Lower lobe of right lung (tissue), 2 donors: Measurements from ENCODE around the gene XKR7. TPM values are rescaled to one million over a fixed set of nuclear protein-coding genes. Genes with fewer than 3 reads are reported as not detected.

ENCODE experiments used
- ATAC-seq, 2 donors: fragments of 200-7000 bp; cut with Tn5 transposase; one replicate each; pipeline ENCODE4 v1.9.1; 2020 to 2022; ENCODE audit warnings: mild to moderate bottlenecking in 2 of 2, moderate library complexity in 2 of 2
- DNase-seq: peaks from one replicate; pipeline ENCODE4 v3.0.0-alpha.2; 2020
- H3K27ac ChIP-seq: fragments of 200-600 bp; one replicate; pipeline ENCODE4 v1.8.0; 2022
- H3K27me3 ChIP-seq: fragments of 200-600 bp; one replicate; pipeline ENCODE4 v1.8.0; 2022; ENCODE audit warnings: low read depth
- H3K36me3 ChIP-seq: fragments of 200-600 bp; one replicate; pipeline ENCODE4 v1.8.0; 2022; ENCODE audit warnings: mild to moderate bottlenecking
- H3K4me1 ChIP-seq: fragments of 200-600 bp; one replicate; pipeline ENCODE4 v1.8.0; 2022
- H3K4me3 ChIP-seq: fragments of 200-600 bp; one replicate; pipeline ENCODE4 v1.8.0; 2022; ENCODE audit warnings: mild to moderate bottlenecking
- H3K9me3 ChIP-seq: fragments of 200-600 bp; one replicate; pipeline ENCODE4 v1.8.0; 2022
- intact Hi-C: fragments of 100-400 bp; cut with DNase I; formaldehyde crosslinking; loops from one replicate; pipeline ENCODE4 v1.11.0; 2022
- total RNA-seq: library from RNA; stranded (reverse); fragmentation: NEBNext Ultra II Directional; extraction: Animal tissue kit (Norgen Biotek cat#: 25700); gene quantifications from one replicate; pipeline ENCODE4 v1.2.1, GENCODE V29; 2021
- TF ChIP-seq, protein P1 (sequence below): fragments of 200-600 bp; IDR thresholded peaks from one replicate; pipeline ENCODE4 v1.8.0; 2022; ENCODE audit warnings: antibody characterized with exemption, mild to moderate bottlenecking
- donor health status: DM: no; HTN: yes; CAD: no; lungs with severe emphysema.

Gene XKR7
- total RNA-seq, 1 donor from 2014 or later: 0.06 TPM

DNA sequence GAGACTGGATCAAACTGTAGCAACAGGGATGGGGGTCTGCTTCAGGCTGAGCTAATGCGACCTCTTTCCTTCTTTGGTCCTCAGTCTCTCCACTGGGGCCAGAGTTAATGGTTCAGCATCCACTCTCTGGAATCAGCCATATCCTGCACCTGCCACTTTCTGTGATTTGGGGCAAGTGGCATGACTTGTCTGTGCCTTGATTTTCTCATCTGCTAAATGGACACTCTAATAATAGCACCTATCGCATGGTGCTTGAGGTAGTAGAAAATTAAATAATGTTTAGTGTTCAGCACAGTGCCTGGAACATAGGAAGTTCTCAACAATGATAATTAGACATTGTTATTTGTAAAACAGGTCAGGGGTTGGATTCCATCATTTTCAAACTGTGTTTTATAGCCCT, 6.3 kb downstream of the XKR7 start:
- no peaks in the 10 kb centered on the region for H3K4me1 ChIP-seq
- H3K36me3 ChIP-seq: no peaks in the 10 kb centered on the region
- H3K4me3 ChIP-seq: no peak overlapping the region
- DNase-seq (no peak), ATAC-seq (no peak)
- H3K9me3 ChIP-seq: no peaks in the 10 kb centered on the region
- intact Hi-C loops: no loop called here
- H3K27ac ChIP-seq: no peak overlapping the region
- H3K27me3 ChIP-seq: peaks cover 10% of the 10 kb centered on the region
- TF ChIP-seq, protein P1, sequence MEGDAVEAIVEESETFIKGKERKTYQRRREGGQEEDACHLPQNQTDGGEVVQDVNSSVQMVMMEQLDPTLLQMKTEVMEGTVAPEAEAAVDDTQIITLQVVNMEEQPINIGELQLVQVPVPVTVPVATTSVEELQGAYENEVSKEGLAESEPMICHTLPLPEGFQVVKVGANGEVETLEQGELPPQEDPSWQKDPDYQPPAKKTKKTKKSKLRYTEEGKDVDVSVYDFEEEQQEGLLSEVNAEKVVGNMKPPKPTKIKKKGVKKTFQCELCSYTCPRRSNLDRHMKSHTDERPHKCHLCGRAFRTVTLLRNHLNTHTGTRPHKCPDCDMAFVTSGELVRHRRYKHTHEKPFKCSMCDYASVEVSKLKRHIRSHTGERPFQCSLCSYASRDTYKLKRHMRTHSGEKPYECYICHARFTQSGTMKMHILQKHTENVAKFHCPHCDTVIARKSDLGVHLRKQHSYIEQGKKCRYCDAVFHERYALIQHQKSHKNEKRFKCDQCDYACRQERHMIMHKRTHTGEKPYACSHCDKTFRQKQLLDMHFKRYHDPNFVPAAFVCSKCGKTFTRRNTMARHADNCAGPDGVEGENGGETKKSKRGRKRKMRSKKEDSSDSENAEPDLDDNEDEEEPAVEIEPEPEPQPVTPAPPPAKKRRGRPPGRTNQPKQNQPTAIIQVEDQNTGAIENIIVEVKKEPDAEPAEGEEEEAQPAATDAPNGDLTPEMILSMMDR: no peak

DNA sequence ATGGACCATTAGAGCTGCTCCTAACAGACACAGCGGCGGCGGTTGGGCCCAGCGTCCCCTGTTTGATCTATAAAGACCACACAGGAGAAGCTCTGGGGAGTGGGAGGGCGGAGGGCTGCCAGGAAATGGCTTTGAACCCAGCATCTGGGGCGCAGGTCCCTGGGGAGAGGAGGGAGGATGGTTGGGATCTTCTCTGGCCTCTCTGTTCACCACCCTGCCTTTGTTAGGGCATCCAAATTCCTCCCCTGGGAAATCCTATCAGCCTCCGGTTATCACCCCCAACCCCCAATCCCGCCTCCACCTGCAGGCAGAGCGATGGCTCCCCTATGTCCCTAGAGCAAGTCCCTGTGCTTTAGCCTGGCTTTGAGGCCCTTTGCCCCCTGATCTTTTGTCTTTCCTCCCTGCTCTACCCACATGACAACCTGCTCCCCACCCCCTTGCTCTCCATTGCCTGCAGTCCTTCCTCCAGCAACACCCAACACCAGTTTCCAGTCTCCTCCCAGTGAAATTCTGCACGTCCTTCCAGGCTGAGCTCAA, 7.1 kb downstream of the XKR7 start:
- intact Hi-C loops: no loop called here
- no peaks in the 10 kb centered on the region for H3K4me1 ChIP-seq
- no peak overlapping the region for H3K27ac ChIP-seq
- no peak for DNase-seq
- peaks cover 9% of the 10 kb centered on the region for H3K27me3 ChIP-seq
- TF ChIP-seq, protein P1: no peak
- no peak overlapping the region for H3K4me3 ChIP-seq
- ATAC-seq: no peak
- H3K36me3 ChIP-seq: no peaks in the 10 kb centered on the region
- no peaks in the 10 kb centered on the region for H3K9me3 ChIP-seq

DNA sequence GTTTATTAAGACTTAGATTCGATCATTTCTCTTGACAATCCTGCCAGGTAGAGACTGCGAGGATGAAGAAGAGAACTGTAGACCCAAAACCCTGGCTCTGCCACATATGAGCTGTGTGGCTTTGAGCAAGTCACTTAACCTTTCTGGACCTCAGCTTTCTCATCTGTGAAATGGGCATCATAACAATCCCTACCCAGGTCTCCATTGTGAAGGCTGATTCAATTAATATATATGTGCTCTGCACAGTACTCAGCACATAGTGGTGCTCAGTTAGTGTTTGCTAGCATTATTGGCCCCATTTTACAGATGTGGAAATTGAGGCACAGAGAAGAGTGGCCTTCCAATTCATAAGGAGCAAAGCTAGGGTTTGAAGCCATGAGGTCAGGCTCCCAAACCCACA, 7.9 kb downstream of the XKR7 start:
- no peak overlapping the region for H3K27ac ChIP-seq
- H3K27me3 ChIP-seq: peaks cover 9% of the 10 kb centered on the region
- no peaks in the 10 kb centered on the region for H3K4me1 ChIP-seq
- H3K4me3 ChIP-seq: no peak overlapping the region
- no peak for ATAC-seq
- no peak for DNase-seq
- intact Hi-C loops: no loop called here
- H3K36me3 ChIP-seq: no peaks in the 10 kb centered on the region
- TF ChIP-seq, protein P1: no peak
- H3K9me3 ChIP-seq: no peaks in the 10 kb centered on the region

DNA sequence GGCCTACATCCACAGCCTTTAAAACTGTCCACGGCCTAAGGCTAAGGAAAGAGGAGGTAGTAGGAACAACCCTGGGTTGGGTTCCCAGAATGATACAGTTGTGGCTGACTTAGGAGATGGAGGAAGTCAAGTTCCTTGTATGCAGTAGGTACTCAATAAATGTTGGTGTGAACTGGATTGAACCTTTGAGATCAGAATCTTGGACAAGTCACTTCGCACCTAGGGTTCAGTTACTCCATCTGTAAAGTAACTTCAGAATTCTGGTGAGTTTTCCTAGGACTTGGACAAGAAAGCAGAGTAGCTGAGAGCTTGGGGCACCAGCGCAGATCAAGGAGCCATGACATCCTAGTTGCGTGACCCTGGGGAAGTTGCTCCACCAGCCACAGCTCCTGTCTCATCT, 9.1 kb downstream of the XKR7 start:
- Histone ChIP-seq H3K27me3 (peaks cover 9% of the 10 kb centered on the region), H3K36me3 (no peaks in the 10 kb centered on the region), H3K4me3 (no peak overlapping the region), H3K4me1 (no peaks in the 10 kb centered on the region), H3K27ac (no peak overlapping the region), H3K9me3 (no peaks in the 10 kb centered on the region)
- TF ChIP-seq, protein P1: no peak
- no peak for ATAC-seq
- intact Hi-C loops: no loop called here
- DNase-seq: no peak

DNA sequence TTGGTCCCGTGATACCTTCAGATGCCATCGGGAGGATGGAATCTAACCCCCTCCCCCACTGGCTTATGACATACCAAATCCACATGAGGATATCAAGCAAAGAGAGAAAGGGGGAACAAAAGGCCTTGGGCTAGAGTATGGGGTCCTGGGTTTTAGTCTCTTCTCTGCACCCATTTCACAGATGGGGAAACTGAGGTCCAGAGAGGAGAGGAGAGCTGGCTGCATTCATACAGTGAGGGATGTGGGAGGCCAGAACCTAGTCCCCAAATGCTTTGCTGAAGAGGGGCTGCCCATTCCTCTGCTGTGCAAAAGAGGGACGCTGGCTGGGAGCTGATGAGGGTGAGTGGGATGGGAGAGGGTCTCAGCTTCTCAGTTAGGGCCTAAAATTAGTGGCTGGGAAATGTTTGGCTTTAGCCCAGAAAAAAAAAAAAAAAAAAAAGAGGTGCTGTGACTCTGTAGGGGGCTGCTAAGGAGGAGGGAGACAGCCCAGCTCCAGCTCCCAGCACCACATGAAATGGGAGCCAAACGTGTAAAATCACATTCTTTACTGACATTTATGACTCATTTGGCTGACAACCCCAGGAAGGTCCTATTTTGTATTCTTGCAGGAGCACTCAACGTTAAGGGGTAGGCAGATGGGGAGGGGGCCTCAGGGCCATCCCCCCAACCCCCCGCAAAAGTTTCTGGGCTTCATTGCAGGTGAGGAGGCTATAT, 11.9 kb downstream of the XKR7 start:
- TF ChIP-seq, protein P1: no peak
- Histone ChIP-seq H3K36me3 (no peaks in the 10 kb centered on the region), H3K4me3 (no peak overlapping the region), H3K27ac (no peak overlapping the region), H3K4me1 (no peaks in the 10 kb centered on the region), H3K27me3 (peaks cover 4% of the 10 kb centered on the region), H3K9me3 (no peaks in the 10 kb centered on the region)
- ATAC-seq: no peak
- intact Hi-C loops: no loop called here
- no peak for DNase-seq
